GM21717 (cell line): ENCODE measurements around the gene KCNE4.

ENCODE experiments used
- ATAC-seq: cut with Tn5 transposase; IDR thresholded peaks from one replicate; pipeline ENCODE4 v1.9.1; 2021; ENCODE audit warnings: mild to moderate bottlenecking, moderate library complexity; ENCODE audit not compliant: unreplicated experiment

Gene KCNE4

GRCh38 chr2:223083402-223084070 is 31.5 kb downstream of the KCNE4 start:
- no peak for ATAC-seq

GRCh38 chr2:223084873-223085272 is 32.9 kb downstream of the KCNE4 start:
- no peak for ATAC-seq

- no peak for ATAC-seq
These were observed 34.5 kb downstream of the KCNE4 start for GRCh38 chr2:223086370-223086981.

- ATAC-seq: no peak
These were observed 35.5 kb downstream of the KCNE4 start for GRCh38 chr2:223087466-223087865.

- ATAC-seq: no peak
These were observed 36.9 kb downstream of the KCNE4 start for GRCh38 chr2:223088866-223089265.

GRCh38 chr2:223090039-223090438 is 38.0 kb downstream of the KCNE4 start:
- no peak for ATAC-seq

- ATAC-seq: no peak
These were observed 38.7 kb downstream of the KCNE4 start for GRCh38 chr2:223090540-223091235.

- ATAC-seq: no peak
These were observed 40.7 kb downstream of the KCNE4 start for GRCh38 chr2:223092667-223093066.

- no peak for ATAC-seq
These were observed 41.6 kb downstream of the KCNE4 start for GRCh38 chr2:223093436-223094241.

- ATAC-seq: no peak
These were observed 43.2 kb downstream of the KCNE4 start for GRCh38 chr2:223095207-223095606.

- no peak for ATAC-seq
These were observed 44.4 kb downstream of the KCNE4 start for GRCh38 chr2:223096235-223096970.

- ATAC-seq: no peak
These were observed 45.9 kb downstream of the KCNE4 start for GRCh38 chr2:223097888-223098383.

- no peak for ATAC-seq
These were observed 47.6 kb downstream of the KCNE4 start for GRCh38 chr2:223099561-223099960.

- no peak for ATAC-seq
These were observed 48.1 kb downstream of the KCNE4 start for GRCh38 chr2:223100061-223100511.

GRCh38 chr2:223101340-223102039 is 49.5 kb downstream of the KCNE4 start:
- ATAC-seq: peak; percentile 87

GRCh38 chr2:223102040-223102400 is 50.0 kb downstream of the KCNE4 start:
- ATAC-seq: no peak

GRCh38 chr2:223102450-223102849 is 50.5 kb downstream of the KCNE4 start:
- ATAC-seq: no peak

- ATAC-seq: no peak
These were observed 52.5 kb downstream of the KCNE4 start for GRCh38 chr2:223104336-223105132.
